A673 (cell line): ENCODE measurements around the gene ACOT7. TPM values are rescaled to one million over a fixed set of nuclear protein-coding genes. Genes with fewer than 3 reads are reported as not detected.
"Not testable (repeated sequence)": the region's sequence is repeated elsewhere in the genome, so short reads cannot be mapped to it uniquely, and the experiment has no call there.

Experiments used
- BruUV-seq: library from RNA; stranded (reverse); fragments of 400-500 nt; replicated peaks from 2 replicates; lab custom pipeline; 2021; lab: Mats Ljungman, UMichigan
- CTCF ChIA-PET: fragments of 300-600 bp; sonication (Branson Sonifier 250); formaldehyde crosslinking; loops from one replicate; lab custom pipeline; 2022; ENCODE audit warnings: antibody characterized with exemption; lab: Charles Lee
- POLR2A ChIA-PET: fragments of 300-600 bp; sonication (Branson Sonifier 250); formaldehyde crosslinking; loops from one replicate; lab custom pipeline; 2022; ENCODE audit warnings: antibody characterized with exemption; ENCODE audit not compliant: low non-redundant PET; lab: Charles Lee
- DNase-seq: peaks from one replicate; pipeline ENCODE4 v3.0.0-alpha.2; 2015; ENCODE audit warnings: low spot score
- H3K27ac ChIP-seq: fragments of 200-600 bp; sonication (generic); 2 replicates; pipeline ENCODE4 v1.5.1; 2016; ENCODE audit warnings: mixed run types, low read depth, mild to moderate bottlenecking, mixed read lengths, antibody characterized with exemption, low read length; ENCODE audit not compliant: poor library complexity, severe bottlenecking
- H3K27me3 ChIP-seq: fragments of 200-600 bp; sonication (generic); replicated peaks from 2 replicates; pipeline ENCODE4 v1.6.1; 2017; ENCODE audit warnings: mixed run types, low read depth, mild to moderate bottlenecking, mixed read lengths, antibody characterized with exemption, low read length; ENCODE audit not compliant: insufficient read depth, poor library complexity
- H3K36me3 ChIP-seq: fragments of 200-600 bp; sonication (generic); 2 replicates; pipeline ENCODE4 v1.6.1; 2016; ENCODE audit warnings: mixed run types, mild to moderate bottlenecking, mixed read lengths, antibody characterized with exemption, low read length; ENCODE audit not compliant: insufficient read depth, poor library complexity, severe bottlenecking
- H3K4me1 ChIP-seq: fragments of 200-600 bp; sonication (generic); 2 replicates; pipeline ENCODE4 v1.6.1; 2017; ENCODE audit warnings: mixed run types, mild to moderate bottlenecking, mixed read lengths, antibody characterized with exemption, low read length; ENCODE audit not compliant: insufficient read depth, poor library complexity, severe bottlenecking
- H3K4me3 ChIP-seq: fragments of 200-600 bp; sonication (generic); 2 replicates; pipeline ENCODE4 v1.5.1; 2016; ENCODE audit warnings: low read depth, mixed run types, mild to moderate bottlenecking, mixed read lengths, low read length; ENCODE audit not compliant: poor library complexity, severe bottlenecking
- H3K9me3 ChIP-seq: fragments of 200-600 bp; sonication (generic); 2 replicates; pipeline ENCODE4 v1.6.1; 2016; ENCODE audit warnings: mixed run types, low read depth, mild to moderate bottlenecking, mixed read lengths, antibody characterized with exemption, low read length; ENCODE audit not compliant: poor library complexity, severe bottlenecking
- CTCF ChIP-seq: fragments of 300-800, 200-600 bp; sonication (generic); conservative IDR thresholded peaks from 2 replicates; pipeline ENCODE4 v1.5.1; 2017; ENCODE audit warnings: low read depth, mild to moderate bottlenecking, antibody characterized with exemption, low read length, moderate library complexity, mixed read lengths
- EZH2 ChIP-seq: fragments of 200-600 bp; sonication (generic); IDR thresholded peaks from 2 replicates; pipeline ENCODE4 v1.6.1; 2017; ENCODE audit warnings: borderline replicate concordance, low read depth, mild to moderate bottlenecking, mixed read lengths, antibody characterized with exemption, low read length; ENCODE audit not compliant: poor library complexity, severe bottlenecking
- intact Hi-C: fragments of 100-400 bp; cut with micrococcal nuclease; formaldehyde crosslinking; loops from one replicate; pipeline ENCODE4 v1.10.0; 2022; ENCODE audit not compliant: unreplicated experiment
- total RNA-seq: library from RNA; stranded (reverse); gene quantifications from 2 replicates; pipeline ENCODE4 v1.2.3, GENCODE V29; 2021

ACOT7 gene
- total RNA-seq, 1 experiment from 2014 or later = 132 TPM

DNA sequence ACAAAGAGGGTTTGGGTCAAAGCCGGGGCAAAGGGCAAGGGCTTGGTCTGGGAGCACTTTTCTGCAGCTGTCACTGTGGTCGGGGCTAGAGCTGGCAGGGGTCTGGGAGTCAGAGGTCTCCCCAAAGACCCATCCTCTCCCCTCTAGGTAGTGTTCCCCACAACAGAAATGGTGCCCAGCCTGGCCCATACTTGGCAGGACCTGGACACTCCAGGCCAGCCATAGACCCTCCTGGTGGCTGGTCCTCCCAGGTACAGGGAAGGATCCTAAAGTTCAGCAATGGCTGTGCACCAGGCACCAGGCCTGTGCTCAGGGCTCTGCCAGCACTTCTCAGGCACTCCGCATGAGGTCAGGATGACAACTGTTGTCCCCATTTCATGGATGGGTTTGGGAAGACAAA is 42.0 kb upstream of the ACOT7 start:
- Histone ChIP-seq H3K4me1 (no peaks in the 10 kb centered on the region), H3K4me3 (no peak overlapping the region), H3K27me3 (no peaks in the 10 kb centered on the region), H3K36me3 (no peaks in the 10 kb centered on the region), H3K27ac (no peak overlapping the region), H3K9me3 (no peaks in the 10 kb centered on the region)
- POLR2A ChIA-PET = no interaction called here
- intact Hi-C loops = no loop called here
- TF ChIP-seq CTCF (no peak), EZH2 (no peak)
- CTCF ChIA-PET = no interaction called here
- DNase-seq = no peak
- no TSS peak for BruUV-seq

DNA sequence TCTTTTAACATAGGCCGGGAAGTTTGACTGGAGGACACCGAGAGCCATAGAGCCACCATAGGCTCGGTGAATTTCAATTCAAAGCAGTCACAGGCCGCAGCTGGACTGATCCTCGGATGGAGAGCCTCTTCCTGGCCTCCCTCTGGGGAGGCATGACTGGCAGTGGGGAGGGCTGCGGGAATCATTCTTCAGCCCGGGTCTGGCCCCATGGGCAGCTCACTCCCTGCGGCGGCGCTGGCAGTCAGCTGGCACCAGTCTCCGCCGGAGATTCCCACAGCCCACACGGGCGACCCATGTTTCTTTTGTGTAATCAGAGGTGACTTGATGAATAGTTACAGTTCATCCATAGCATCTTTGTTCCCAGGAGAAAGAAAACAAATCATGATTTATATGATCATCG is 41.6 kb upstream of the ACOT7 start:
- Histone ChIP-seq H3K36me3 (no peaks in the 10 kb centered on the region), H3K9me3 (no peaks in the 10 kb centered on the region), H3K4me1 (no peaks in the 10 kb centered on the region), H3K27ac (no peak overlapping the region), H3K4me3 (no peak overlapping the region), H3K27me3 (no peaks in the 10 kb centered on the region)
- ChIA-PET POLR2A (no interaction called here), CTCF (no interaction called here)
- no peak for TF ChIP-seq CTCF
- TF ChIP-seq EZH2 = no peak
- BruUV-seq = no TSS peak
- intact Hi-C loops = no loop called here
- DNase-seq = no peak

DNA sequence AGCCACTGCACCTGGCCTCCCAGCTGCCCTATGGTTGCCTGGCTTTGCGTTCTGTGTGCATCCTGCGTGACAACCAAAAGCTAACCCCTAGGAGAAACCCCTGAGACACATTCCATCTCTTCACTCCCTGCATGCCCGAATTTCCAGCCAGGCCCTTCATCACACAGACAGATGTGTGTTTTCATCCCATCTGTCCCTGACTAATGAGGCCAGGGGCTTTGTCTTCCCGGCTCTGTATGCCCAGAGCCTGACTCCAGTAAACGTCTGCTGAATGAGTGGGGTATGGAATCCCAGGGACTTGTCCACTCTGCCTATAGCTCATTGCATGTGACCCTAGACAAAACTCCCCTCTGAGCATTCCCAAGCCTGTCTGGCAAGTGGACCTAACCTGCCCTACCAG is 40.6 kb upstream of the ACOT7 start:
- CTCF ChIA-PET = no interaction called here
- H3K27ac ChIP-seq = no peak overlapping the region
- no peaks in the 10 kb centered on the region for H3K27me3 ChIP-seq
- H3K4me1 ChIP-seq = no peaks in the 10 kb centered on the region
- no peak for TF ChIP-seq EZH2
- no peak for TF ChIP-seq CTCF
- no peaks in the 10 kb centered on the region for H3K9me3 ChIP-seq
- POLR2A ChIA-PET = no interaction called here
- no TSS peak for BruUV-seq
- H3K36me3 ChIP-seq = no peaks in the 10 kb centered on the region
- no peak for DNase-seq
- intact Hi-C loops = no loop called here
- H3K4me3 ChIP-seq = no peak overlapping the region

- H3K27ac ChIP-seq, H3K4me3 ChIP-seq, CTCF ChIA-PET, BruUV-seq, H3K9me3 ChIP-seq, intact Hi-C loops, H3K4me1 ChIP-seq, POLR2A ChIA-PET, DNase-seq, H3K27me3 ChIP-seq, H3K36me3 ChIP-seq: not testable (repeated sequence)
These were observed 38.3 kb upstream of the ACOT7 start for GRCh38 chr1:6431645-6432579.

DNA sequence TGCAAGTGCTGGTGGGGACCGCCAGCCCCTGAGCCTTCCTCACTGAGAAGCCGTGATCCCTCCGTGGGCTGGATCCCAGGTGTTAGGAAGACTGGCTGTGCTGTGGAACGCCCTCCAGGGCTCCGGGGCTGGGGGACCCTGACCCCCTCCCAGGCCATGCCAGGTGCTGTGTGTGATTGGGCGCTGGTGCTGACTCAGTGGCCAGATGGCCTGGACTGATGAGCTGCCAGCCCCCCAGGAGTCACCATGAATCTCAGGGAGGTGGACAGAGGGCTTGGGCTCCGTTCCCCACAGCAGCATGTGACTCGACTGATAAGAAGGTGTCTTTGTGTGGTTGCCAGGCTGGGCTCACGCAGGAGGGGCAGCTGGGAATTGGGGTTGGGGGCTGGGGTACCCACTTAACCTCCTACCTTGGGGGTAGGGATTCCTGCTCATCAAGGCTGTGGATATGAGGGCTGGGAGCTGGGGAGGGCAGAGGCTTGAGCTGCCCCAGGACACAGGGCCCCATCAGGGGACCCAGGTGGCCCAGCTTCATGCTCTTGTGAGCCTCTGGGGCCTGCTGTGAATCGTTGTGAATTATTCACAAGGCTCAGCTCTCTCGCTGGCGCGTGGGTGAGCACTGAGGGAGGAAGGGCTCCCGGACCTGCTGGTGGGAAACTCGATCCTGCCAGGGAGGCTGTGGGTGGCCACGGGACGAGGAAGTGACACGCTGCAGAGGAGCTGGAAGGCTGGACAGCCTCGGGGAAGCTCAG is 36.3 kb upstream of the ACOT7 start:
- POLR2A ChIA-PET, DNase-seq, intact Hi-C loops, BruUV-seq, H3K27ac ChIP-seq, H3K36me3 ChIP-seq, H3K4me3 ChIP-seq, H3K4me1 ChIP-seq, H3K9me3 ChIP-seq: not testable (repeated sequence)
- peaks cover 14% of the 10 kb centered on the region for H3K27me3 ChIP-seq
- CTCF ChIA-PET = interaction anchor here (0.6 kb wide), 1 partner anchor 53 kb away, joined by 3 read pairs; no protein-coding TSS in a partner anchor
